GM12801 (cell line): ENCODE data around the gene DLG2.

Experiments used
- CTCF ChIP-seq: IDR thresholded peaks from one replicate; pipeline ENCODE4 v1.5.1; 2011; ENCODE audit warnings: control low read depth; ENCODE audit not compliant: insufficient read length; ENCODE audit errors: extremely low read depth

Gene DLG2

GRCh38 chr11:84751371-84751770 is 875.8 kb downstream of the DLG2 start:
- no peak for TF ChIP-seq CTCF

- no peak for TF ChIP-seq CTCF
Measured at GRCh38 chr11:84747871-84748270, 879.3 kb downstream of the DLG2 start.

GRCh38 chr11:84740050-84740449 is 887.1 kb downstream of the DLG2 start:
- no peak for TF ChIP-seq CTCF

GRCh38 chr11:84724256-84724655 is 902.9 kb downstream of the DLG2 start:
- no peak for TF ChIP-seq CTCF

- no peak for TF ChIP-seq CTCF
Measured at GRCh38 chr11:84722583-84723108, 904.5 kb downstream of the DLG2 start.

- no peak for TF ChIP-seq CTCF
Measured at GRCh38 chr11:84721561-84721961, 905.6 kb downstream of the DLG2 start.

- TF ChIP-seq CTCF: no peak
Measured at GRCh38 chr11:84720706-84721402, 906.3 kb downstream of the DLG2 start.
